Measurements from ENCODE around the gene MAB21L1.

MAB21L1 gene

DNA sequence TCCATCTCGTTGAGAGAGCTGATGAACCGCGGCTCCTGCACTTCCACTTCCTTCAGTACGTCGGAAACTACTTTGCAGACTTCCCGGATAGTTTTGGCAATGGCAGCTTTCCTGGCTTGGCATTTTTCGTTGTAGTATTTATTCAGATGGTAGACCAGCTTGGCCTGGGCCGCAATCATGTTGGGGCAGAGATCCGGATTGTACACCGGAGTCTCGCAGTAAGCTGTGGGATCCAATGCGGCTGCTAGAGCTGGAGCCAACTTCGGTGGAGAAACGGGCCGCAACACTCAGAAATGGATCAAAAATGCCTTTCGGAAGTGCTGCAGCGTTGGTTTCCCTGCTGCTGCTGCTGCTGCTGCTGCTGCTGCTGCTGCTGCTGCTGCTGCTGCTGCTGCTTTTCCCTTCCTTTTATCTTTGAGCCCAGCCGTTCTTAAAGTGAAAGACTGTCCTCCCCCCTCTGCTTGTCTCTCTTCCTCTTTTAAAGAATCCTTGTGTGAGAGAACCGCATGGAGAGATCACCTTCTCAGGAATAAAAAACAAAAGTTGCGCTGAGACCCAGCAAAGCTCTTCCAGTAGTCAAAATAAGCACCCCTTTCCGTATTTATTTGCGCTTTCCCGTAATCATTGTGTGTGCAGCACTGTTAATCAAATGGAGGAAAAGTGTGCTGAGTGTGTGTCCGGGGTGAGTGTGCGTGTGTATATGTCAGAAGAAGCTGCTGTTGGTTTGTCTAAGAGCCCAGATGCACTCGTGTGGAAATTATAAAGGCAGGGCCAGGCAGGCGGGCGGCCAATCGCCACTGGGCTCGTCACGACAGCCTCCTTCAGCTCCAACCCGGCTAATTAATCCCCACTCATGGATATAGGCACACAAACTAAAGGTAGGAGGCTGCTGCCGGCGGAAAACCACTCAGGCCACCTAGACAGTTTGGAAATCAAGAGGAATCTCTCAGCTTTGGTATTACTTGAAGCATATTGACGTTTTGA is at the start of gene MAB21L1:
Gene MAB21L1 (minus strand): TSS at position 730 of the 984 bp plus-strand sequence. CDS start 551 bp downstream, at position 179.
- TF ChIP-seq, protein P1, sequence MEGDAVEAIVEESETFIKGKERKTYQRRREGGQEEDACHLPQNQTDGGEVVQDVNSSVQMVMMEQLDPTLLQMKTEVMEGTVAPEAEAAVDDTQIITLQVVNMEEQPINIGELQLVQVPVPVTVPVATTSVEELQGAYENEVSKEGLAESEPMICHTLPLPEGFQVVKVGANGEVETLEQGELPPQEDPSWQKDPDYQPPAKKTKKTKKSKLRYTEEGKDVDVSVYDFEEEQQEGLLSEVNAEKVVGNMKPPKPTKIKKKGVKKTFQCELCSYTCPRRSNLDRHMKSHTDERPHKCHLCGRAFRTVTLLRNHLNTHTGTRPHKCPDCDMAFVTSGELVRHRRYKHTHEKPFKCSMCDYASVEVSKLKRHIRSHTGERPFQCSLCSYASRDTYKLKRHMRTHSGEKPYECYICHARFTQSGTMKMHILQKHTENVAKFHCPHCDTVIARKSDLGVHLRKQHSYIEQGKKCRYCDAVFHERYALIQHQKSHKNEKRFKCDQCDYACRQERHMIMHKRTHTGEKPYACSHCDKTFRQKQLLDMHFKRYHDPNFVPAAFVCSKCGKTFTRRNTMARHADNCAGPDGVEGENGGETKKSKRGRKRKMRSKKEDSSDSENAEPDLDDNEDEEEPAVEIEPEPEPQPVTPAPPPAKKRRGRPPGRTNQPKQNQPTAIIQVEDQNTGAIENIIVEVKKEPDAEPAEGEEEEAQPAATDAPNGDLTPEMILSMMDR (conservative IDR thresholded peaks at IDR 0.05; ENCODE audit: control insufficient read depth, insufficient read depth, low read depth, low read length), result no peak
- H3K4me3 ChIP-seq (ENCODE audit: control insufficient read depth, low read depth, low read length), result peak within 1 kb of the TSS; percentile 87
- DNase-seq (ENCODE audit: low read depth), result peak; percentile 85

DNA sequence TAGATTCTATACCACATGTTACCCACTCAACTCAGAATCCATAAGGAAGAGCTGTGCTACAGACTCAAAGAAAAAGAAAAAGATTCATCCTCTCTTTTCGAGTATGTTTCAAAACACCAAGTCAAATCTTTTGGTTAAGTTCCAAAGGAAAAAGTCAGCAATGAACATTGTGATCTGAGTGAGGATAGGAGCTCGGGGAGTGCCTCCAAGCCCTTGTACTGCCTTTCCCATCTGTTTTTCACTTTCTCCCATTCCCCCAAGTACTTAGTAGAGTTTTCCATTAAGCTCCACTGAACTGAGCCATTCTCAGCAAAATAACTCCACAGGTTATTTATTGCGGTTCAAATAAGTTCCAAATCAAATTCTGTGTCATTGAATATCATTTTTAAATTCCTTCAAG is 47.7 kb upstream of the MAB21L1 start:
- TF ChIP-seq, protein P1 (conservative IDR thresholded peaks at IDR 0.05; ENCODE audit: control insufficient read depth, insufficient read depth, low read depth, low read length), result no peak
- H3K4me3 ChIP-seq (ENCODE audit: control insufficient read depth, low read depth, low read length), result no peak overlapping the region
- peak; percentile 10 for DNase-seq (ENCODE audit: low read depth)

DNA sequence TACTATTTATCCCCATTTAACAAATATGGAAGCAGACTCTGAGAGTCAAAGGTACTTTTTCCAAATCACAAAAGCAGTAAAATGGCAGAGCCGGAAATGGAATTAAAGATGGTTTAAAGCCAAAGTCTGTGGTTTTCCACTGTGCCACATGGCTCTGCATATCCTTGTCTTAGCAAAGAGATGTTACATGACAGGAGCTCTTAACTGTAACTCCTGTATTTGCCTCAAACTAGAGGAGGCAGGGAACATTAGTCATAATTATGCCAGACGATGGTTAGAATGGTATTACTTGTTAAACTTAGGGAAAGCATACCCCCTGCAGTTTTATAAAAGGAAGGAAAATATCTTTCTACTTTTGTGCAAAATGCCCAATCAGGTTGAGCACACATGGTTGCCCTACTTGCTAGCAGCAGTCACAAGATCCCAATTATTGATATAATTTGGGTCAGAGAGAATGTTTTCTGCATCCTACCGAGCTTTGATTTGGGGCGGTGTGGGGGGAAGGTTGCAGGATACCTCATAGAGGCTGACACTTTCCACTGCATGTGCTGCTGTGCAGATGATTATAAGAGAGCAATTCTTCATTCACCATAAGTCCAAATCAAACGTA is 42.0 kb upstream of the MAB21L1 start:
- TF ChIP-seq, protein P1 (conservative IDR thresholded peaks at IDR 0.05; ENCODE audit: control insufficient read depth, insufficient read depth, low read depth, low read length), result no peak
- H3K4me3 ChIP-seq (ENCODE audit: control insufficient read depth, low read depth, low read length), result no peak overlapping the region
- no peak for DNase-seq (ENCODE audit: low read depth)

DNA sequence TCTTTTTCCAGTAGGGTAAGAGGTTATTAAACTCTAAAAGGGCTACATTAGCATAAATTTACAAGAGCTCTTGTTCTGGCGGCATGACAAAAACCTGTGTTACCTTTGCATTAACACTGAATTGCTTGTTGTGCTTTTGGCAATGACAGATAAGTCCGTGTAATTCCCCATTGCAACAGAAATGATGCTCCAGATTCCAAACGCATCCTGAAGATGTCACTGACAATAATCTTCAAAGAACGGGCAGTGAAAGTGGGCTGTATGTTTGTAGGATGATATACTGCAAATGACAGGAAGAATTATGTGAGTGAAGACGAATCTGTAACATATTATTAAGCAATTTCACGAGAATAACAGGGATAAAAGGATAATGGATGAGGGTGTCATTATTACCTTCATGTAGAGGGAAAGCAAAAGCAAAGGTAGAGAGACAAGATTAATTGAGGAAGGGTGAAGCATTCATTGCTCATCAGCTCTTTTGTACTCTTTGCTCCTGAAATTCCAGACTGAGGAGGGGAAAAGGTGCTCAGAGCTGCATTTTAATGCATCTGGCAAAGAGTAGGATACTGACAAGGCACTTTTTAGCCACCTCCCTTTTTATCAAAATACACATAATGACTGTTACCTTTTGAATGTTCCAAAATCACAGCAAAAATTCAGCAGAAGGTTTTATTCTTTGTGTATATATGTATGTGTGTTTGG is 38.5 kb upstream of the MAB21L1 start:
- no peak for DNase-seq (ENCODE audit: low read depth)
- TF ChIP-seq, protein P1 (conservative IDR thresholded peaks at IDR 0.05; ENCODE audit: control insufficient read depth, insufficient read depth, low read depth, low read length), result no peak
- H3K4me3 ChIP-seq (ENCODE audit: control insufficient read depth, low read depth, low read length), result no peak overlapping the region

DNA sequence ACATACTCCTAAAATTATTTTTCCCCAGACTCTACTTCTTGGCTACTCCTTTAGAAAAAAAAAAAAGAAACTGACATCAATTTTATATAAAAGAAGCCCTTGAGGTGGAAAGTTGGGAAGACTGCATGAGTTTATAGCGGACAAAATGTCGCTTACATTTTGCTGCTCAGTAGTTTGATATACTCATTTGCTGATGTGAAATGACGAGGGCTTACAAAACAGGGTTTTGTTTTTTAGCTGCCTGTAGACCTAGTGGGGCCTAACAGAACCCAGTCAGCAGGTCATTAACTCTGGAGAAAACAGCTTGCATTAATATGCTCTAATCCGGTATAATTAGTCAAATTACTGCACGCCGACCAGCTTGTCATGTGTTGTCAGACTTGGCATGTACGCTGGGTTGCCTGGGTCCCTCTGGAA is 37.6 kb upstream of the MAB21L1 start:
- DNase-seq (ENCODE audit: low read depth), result no peak
- TF ChIP-seq, protein P1 (conservative IDR thresholded peaks at IDR 0.05; ENCODE audit: control insufficient read depth, insufficient read depth, low read depth, low read length), result no peak
- no peak overlapping the region for H3K4me3 ChIP-seq (ENCODE audit: control insufficient read depth, low read depth, low read length)

DNA sequence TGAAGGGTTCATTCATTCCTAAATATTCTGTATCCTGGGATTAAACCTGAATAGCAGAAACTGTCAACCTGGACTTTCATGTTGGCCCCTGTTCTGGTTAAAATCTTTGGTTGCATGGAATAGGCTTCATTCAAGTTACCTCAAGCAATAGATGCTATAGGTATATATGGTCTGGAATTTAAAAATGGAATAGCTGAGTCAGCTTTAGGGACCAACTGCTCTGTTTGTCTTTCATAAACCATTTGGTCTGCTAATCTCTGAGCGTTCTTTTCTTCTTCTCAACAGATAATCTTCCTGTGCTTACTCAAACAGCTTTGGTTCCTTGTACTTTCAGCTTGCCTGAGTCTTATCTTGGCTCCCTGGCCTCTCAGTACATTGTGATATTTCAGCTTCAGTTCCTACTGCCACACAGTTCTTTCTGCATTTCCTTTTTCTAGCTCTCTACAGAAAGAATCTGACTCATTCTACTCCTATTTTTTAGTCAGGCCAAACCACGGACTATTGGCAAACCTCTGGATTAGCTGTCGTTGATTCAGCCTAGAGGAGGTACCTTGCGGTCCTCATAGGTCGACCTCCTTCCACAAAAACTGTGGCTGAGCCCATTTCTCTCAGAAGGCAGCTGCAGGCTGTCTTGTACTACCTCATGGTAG is 35.9 kb upstream of the MAB21L1 start:
- TF ChIP-seq, protein P1 (conservative IDR thresholded peaks at IDR 0.05; ENCODE audit: control insufficient read depth, insufficient read depth, low read depth, low read length), result no peak
- no peak overlapping the region for H3K4me3 ChIP-seq (ENCODE audit: control insufficient read depth, low read depth, low read length)
- DNase-seq (ENCODE audit: low read depth), result peak; percentile 98

Data from fibroblast of mammary gland (primary cell).